Activated T-helper 1 cell treated with anti-CD3 and anti-CD28 coated beads, Interleukin-2, amount 50 U/mL, for 16 hours (primary cell): ENCODE data around the gene PALD1.
A peak's percentile ranks its signal among the peaks of the same experiment; 100 is the strongest.
"Not testable (repeated sequence)": the region's sequence is repeated elsewhere in the genome, so short reads cannot be mapped to it uniquely, and the experiment has no call there.

Source experiments
- DNase-seq, 2 donors: peaks; one replicate each; pipeline ENCODE4 v3.0.0-alpha.2; 2020; ENCODE audit warnings: low read depth in 1 of 2, low spot score in 1 of 2

The PALD1 gene

GRCh38 chr10:70571236-70571635 is 92.7 kb downstream of the PALD1 start:
- no peak for DNase-seq

- DNase-seq, result no peak
These were observed 93.3 kb downstream of the PALD1 start for GRCh38 chr10:70571636-70572439.

- no peak for DNase-seq
These were observed 95.3 kb downstream of the PALD1 start for GRCh38 chr10:70573599-70574506.

- no peak for DNase-seq
These were observed 96.9 kb downstream of the PALD1 start for GRCh38 chr10:70575486-70575873.

GRCh38 chr10:70575874-70576802 is 97.6 kb downstream of the PALD1 start:
- no peak for DNase-seq

GRCh38 chr10:70576803-70577517 is 98.4 kb downstream of the PALD1 start:
- no peak for DNase-seq

GRCh38 chr10:70578371-70578947 is 99.9 kb downstream of the PALD1 start:
- peak in 1 of 2 donors; percentile 17 for DNase-seq

GRCh38 chr10:70579234-70580002 is 100.9 kb downstream of the PALD1 start:
- no peak for DNase-seq

GRCh38 chr10:70581176-70581575 is 102.6 kb downstream of the PALD1 start:
- DNase-seq, result not testable (repeated sequence)

GRCh38 chr10:70582793-70583668 is 104.5 kb downstream of the PALD1 start:
- no peak for DNase-seq

- DNase-seq, result no peak
These were observed 105.1 kb downstream of the PALD1 start for GRCh38 chr10:70583669-70584037.

GRCh38 chr10:70584366-70584765 is 105.8 kb downstream of the PALD1 start:
- DNase-seq, result no peak

- no peak for DNase-seq
These were observed 106.5 kb downstream of the PALD1 start for GRCh38 chr10:70584909-70585544.

GRCh38 chr10:70585578-70586169 is 107.1 kb downstream of the PALD1 start:
- no peak for DNase-seq

- no peak for DNase-seq
These were observed 107.9 kb downstream of the PALD1 start for GRCh38 chr10:70586348-70586930.

GRCh38 chr10:70587045-70587658 is 108.6 kb downstream of the PALD1 start:
- no peak for DNase-seq

- no peak for DNase-seq
These were observed 109.7 kb downstream of the PALD1 start for GRCh38 chr10:70588255-70588654.
